SU-DHL-6 (cell line): ENCODE results near the gene PKN2.

ENCODE experiments used
- CTCF ChIP-seq: fragments of 200-600 bp; sonication (generic); IDR thresholded peaks from one replicate; pipeline ENCODE4 v1.5.1; 2017; ENCODE audit warnings: antibody characterized with exemption, mild to moderate bottlenecking, low read length, moderate library complexity; ENCODE audit not compliant: insufficient read depth, poor library complexity, severe bottlenecking
- EZH2phosphoT487 ChIP-seq: fragments of 200-600 bp; sonication (generic), shearing (Covaris generic); conservative IDR thresholded peaks from 2 replicates; pipeline ENCODE4 v1.6.1; 2018; ENCODE audit warnings: mild to moderate bottlenecking, antibody characterized with exemption, low read length, moderate library complexity, mixed read lengths

DNA sequence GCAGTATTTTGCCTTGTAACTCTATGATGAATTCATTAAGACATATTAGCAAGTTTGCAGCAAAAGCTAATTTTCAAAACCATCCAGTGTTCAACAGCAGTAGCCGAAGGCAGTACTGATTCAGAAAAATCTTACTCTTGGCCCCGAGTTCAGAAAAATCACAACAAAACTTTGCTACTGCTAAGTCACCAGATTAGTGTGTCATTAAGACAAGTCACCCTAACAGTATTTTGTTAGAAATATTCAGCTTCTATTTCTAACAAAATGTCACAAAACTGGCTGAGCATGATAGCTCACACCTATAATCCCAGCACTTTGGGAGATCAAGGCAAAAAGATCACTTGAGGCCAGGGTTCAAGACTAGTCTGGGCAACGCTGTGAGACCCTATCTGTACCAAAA is 199.1 kb downstream of the PKN2 start:
- TF ChIP-seq CTCF (no peak), EZH2phosphoT487 (no peak)
